ENCODE measurements around the gene PHAF1.

DNA sequence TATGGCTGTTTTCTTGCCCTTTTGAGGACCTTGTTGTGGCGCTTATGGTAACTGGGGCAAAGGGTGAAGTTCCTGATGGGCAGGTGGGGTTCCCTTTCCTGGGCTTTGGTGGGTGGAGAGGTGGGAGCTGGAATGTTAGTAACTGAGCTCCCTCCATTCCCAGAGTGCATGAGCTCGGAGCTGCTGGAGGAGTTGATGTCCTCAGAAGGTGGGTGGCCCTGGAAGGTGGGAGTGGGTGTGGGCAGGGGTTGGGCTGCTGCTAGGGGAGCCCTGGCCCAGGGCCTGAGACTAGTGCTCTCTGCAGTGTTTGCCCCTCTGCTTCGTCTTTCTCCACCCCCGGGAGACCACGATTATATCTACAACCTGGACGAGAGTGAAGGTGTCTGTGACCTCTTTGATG lies 88.0 kb downstream of the PHAF1 start:
- TF ChIP-seq, protein P1, sequence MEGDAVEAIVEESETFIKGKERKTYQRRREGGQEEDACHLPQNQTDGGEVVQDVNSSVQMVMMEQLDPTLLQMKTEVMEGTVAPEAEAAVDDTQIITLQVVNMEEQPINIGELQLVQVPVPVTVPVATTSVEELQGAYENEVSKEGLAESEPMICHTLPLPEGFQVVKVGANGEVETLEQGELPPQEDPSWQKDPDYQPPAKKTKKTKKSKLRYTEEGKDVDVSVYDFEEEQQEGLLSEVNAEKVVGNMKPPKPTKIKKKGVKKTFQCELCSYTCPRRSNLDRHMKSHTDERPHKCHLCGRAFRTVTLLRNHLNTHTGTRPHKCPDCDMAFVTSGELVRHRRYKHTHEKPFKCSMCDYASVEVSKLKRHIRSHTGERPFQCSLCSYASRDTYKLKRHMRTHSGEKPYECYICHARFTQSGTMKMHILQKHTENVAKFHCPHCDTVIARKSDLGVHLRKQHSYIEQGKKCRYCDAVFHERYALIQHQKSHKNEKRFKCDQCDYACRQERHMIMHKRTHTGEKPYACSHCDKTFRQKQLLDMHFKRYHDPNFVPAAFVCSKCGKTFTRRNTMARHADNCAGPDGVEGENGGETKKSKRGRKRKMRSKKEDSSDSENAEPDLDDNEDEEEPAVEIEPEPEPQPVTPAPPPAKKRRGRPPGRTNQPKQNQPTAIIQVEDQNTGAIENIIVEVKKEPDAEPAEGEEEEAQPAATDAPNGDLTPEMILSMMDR (IDR thresholded peaks at IDR 0.05): no peak
- no peak for TF ChIP-seq EZH2 (IDR thresholded peaks at IDR 0.05; ENCODE audit: borderline replicate concordance, insufficient read depth, low read depth, low read length, poor library complexity, severe bottlenecking)
